ENCODE measurements around the gene TUBA4B. TPM values are rescaled to one million over a fixed set of nuclear protein-coding genes. Genes with fewer than 3 reads are reported as not detected.
"Not testable (repeated sequence)": the region's sequence is repeated elsewhere in the genome, so short reads cannot be mapped to it uniquely, and the experiment has no call there.

TUBA4B gene
- total and polyA plus RNA-seq, 7 experiments from 2014 or later, result not detected

DNA sequence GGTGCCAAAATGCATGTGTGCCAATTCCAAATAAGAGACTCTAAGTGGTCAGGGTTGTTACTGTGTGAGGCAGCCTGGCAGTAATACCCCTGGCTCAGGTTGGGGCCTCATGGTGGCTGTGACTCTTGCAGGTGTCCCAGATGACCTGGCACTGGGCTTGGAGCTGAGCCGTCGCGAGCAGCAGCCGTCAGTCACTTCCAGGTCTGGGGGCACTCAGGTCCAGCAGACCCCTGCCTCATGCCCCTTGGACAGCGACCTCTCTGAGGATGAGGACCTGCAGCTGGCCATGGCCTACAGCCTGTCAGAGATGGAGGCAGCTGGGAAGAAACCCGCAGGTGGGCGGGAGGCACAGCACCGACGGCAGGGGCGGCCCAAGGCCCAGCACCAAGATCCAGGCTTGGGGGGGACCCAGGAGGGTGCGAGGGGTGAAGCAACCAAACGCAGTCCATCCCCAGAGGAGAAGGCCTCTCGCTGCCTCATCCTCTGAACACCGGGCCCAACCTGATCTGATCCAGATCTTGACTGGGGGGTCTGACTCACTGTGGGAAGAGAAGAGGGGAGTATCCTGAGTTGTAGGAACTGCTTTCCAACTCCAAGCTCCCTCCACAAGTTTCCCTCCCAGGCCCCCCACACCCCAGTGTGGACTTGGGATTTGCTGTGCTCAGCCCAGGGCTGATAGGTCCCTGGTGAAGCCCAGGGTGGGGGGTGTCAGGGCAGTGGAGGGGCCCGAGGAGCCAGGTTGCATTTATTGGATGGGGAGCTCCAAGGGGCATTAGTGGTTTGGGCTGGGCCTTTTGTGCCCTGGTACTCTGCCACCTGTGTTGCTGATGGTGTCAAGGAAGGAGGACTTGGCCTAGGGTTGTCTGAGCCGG lies 31.7 kb downstream of the TUBA4B start:
- no peak overlapping the region for H3K4me3 Mint-ChIP-seq
- no peaks in the 10 kb centered on the region for H3K27me3 Mint-ChIP-seq
- H3K9me3 Mint-ChIP-seq, result no peaks in the 10 kb centered on the region
- peaks cover 11 to 64% (median 28%) of the 10 kb centered on the region in 3 experiments for H3K36me3 ChIP-seq (ENCODE audit: control insufficient read depth in 2 of 3, insufficient read depth in 3 of 3, low read length in 3 of 3)
- no peaks in the 10 kb centered on the region for H3K27me3 ChIP-seq (ENCODE audit: control insufficient read depth in 2 of 2, insufficient read depth in 2 of 2, low read length in 2 of 2)
- no peaks in the 10 kb centered on the region for H3K9me3 ChIP-seq (ENCODE audit: control insufficient read depth in 2 of 3, low read length in 3 of 3)
- H3K4me1 Mint-ChIP-seq, result peaks cover 14 to 36% (median 29%) of the 10 kb centered on the region in 7 donors
- H3K27ac ChIP-seq (ENCODE audit: low read depth, low read length), result peak overlapping the region; percentile 46
- no peak for DNase-seq
- H3K4me3 ChIP-seq (ENCODE audit: low read length), result no peak overlapping the region
- H3K4me1 ChIP-seq (ENCODE audit: control insufficient read depth in 2 of 2, insufficient read depth in 2 of 2, low read length in 2 of 2), result peaks cover 10 to 16% of the 10 kb centered on the region in 2 donors
- intact Hi-C loops (cut with micrococcal nuclease), result no loop called here
- ChIA-PET CTCF (interaction anchor here (12.9 kb wide), 1 partner anchor 11 kb away, joined by 194 read pairs; no protein-coding TSS in a partner anchor), POLR2A (interaction anchor here (1.1 to 1.9 kb wide), 2 partner anchors 46 to 108 kb away, joined by 4 to 6 read pairs; partner anchors contain the start of gene CNPPD1)
- no peak for ATAC-seq
- H3K27ac Mint-ChIP-seq, result peak overlapping the region in 3 of 9 donors; percentile 14 to 46 (median 16)
- H3K36me3 Mint-ChIP-seq, result peaks cover 0 to 30% (median 10%) of the 10 kb centered on the region in 5 donors

DNA sequence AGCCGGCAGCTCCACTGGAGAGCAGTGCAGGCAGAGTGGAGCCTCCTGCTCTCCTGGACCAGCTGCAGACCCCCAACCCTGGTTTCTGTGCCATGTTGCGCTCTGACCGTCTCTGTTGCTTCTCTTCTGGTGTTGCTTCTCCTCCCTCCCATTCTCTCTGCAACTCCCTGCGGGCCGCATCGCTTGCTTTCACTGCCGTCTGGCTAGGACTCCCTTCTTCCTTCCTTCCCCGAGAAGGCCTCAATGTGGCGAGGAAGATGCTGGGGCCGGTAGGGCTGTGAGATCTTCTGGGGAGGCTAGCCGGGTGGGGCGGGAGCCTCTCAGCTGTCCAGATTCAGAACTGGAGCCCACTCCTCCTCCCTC lies 32.3 kb downstream of the TUBA4B start:
- peak overlapping the region in 5 of 9 donors; percentile 17 to 76 (median 26) for H3K27ac Mint-ChIP-seq

DNA sequence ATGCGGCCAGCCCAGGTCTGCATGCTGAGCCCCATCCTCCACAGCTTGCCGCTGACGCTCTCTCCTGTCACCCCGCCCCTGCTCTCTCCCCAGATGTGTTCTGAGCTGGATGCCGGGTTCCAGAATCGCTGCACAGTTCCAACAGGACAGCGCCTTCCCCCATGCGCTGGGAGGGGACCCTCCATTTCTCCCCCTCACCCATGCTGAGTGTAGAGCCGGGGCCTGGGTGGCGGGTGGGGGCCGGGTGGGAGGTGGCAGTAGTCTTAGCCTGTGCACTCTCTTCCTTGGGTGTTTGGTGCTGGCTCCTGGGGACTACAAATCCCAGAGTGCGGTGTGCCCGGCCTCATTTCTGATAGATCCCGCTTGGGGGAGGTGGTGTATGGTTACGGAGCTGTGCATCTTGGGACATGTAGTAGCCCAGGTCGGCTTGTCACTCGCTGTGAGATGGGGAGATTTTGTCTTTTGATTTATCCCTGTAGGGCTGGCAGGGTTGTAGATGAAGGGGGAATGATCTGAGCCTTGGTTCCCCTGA lies 32.9 kb downstream of the TUBA4B start:
- H3K4me3 ChIP-seq (ENCODE audit: low read length), result no peak overlapping the region
- intact Hi-C loops (cut with micrococcal nuclease), result no loop called here
- H3K36me3 ChIP-seq (ENCODE audit: control insufficient read depth in 2 of 3, insufficient read depth in 3 of 3, low read length in 3 of 3), result peaks cover 6 to 57% (median 22%) of the 10 kb centered on the region in 3 experiments
- no peak for DNase-seq
- POLR2A ChIA-PET, result interaction anchor here (0.9 to 1.1 kb wide), 2 partner anchors 32 to 33 kb away, joined by 3 read pairs; partner anchors contain the start of genes TUBA4A and TUBA4B
- no peaks in the 10 kb centered on the region for H3K9me3 Mint-ChIP-seq
- H3K9me3 ChIP-seq (ENCODE audit: control insufficient read depth in 2 of 3, low read length in 3 of 3), result no peaks in the 10 kb centered on the region
- H3K27me3 Mint-ChIP-seq, result no peaks in the 10 kb centered on the region
- H3K27ac ChIP-seq (ENCODE audit: low read depth, low read length), result no peak overlapping the region
- H3K4me3 Mint-ChIP-seq, result no peak overlapping the region
- peaks cover 0 to 28% (median 8%) of the 10 kb centered on the region in 5 donors for H3K36me3 Mint-ChIP-seq
- H3K4me1 Mint-ChIP-seq, result peaks cover 6 to 25% (median 16%) of the 10 kb centered on the region in 7 donors
- peak overlapping the region in 4 of 9 donors; percentile 17 to 54 (median 27) for H3K27ac Mint-ChIP-seq
- CTCF ChIA-PET, result interaction anchor here (0.6 to 2.0 kb wide), 3 partner anchors 9 to 34 kb away, joined by 3 to 12 read pairs (median 4); no protein-coding TSS in a partner anchor
- H3K4me1 ChIP-seq (ENCODE audit: control insufficient read depth in 2 of 2, insufficient read depth in 2 of 2, low read length in 2 of 2), result peaks cover 0 to 4% of the 10 kb centered on the region in 2 donors
- no peak for ATAC-seq
- no peaks in the 10 kb centered on the region for H3K27me3 ChIP-seq (ENCODE audit: control insufficient read depth in 2 of 2, insufficient read depth in 2 of 2, low read length in 2 of 2)

More for the DNA sequence above, 32.3 kb downstream of the TUBA4B start:
- H3K27ac ChIP-seq (ENCODE audit: low read depth, low read length), result peak overlapping the region; percentile 46
- H3K27me3 ChIP-seq (ENCODE audit: control insufficient read depth in 2 of 2, insufficient read depth in 2 of 2, low read length in 2 of 2), result no peaks in the 10 kb centered on the region
- H3K9me3 Mint-ChIP-seq, result no peaks in the 10 kb centered on the region
- ATAC-seq (no peak), DNase-seq (no peak)
- peaks cover 0 to 30% (median 9%) of the 10 kb centered on the region in 5 donors for H3K36me3 Mint-ChIP-seq
- peaks cover 5 to 10% of the 10 kb centered on the region in 2 donors for H3K4me1 ChIP-seq (ENCODE audit: control insufficient read depth in 2 of 2, insufficient read depth in 2 of 2, low read length in 2 of 2)
- peaks cover 8 to 30% (median 22%) of the 10 kb centered on the region in 7 donors for H3K4me1 Mint-ChIP-seq
- H3K4me3 Mint-ChIP-seq, result no peak overlapping the region
- peaks cover 11 to 63% (median 28%) of the 10 kb centered on the region in 3 experiments for H3K36me3 ChIP-seq (ENCODE audit: control insufficient read depth in 2 of 3, insufficient read depth in 3 of 3, low read length in 3 of 3)
- no peaks in the 10 kb centered on the region for H3K27me3 Mint-ChIP-seq
- intact Hi-C loops (cut with micrococcal nuclease), result no loop called here
- no peaks in the 10 kb centered on the region for H3K9me3 ChIP-seq (ENCODE audit: control insufficient read depth in 2 of 3, low read length in 3 of 3)
- H3K4me3 ChIP-seq (ENCODE audit: low read length), result no peak overlapping the region
- ChIA-PET POLR2A (interaction anchor here (1.1 kb wide), 2 partner anchors 32 to 109 kb away, joined by 3 to 4 read pairs; partner anchors contain the start of genes CNPPD1 and TUBA4B), CTCF (interaction anchor here (2.0 to 12.9 kb wide), 2 partner anchors 10 to 11 kb away, joined by 12 to 194 read pairs; no protein-coding TSS in a partner anchor)

DNA sequence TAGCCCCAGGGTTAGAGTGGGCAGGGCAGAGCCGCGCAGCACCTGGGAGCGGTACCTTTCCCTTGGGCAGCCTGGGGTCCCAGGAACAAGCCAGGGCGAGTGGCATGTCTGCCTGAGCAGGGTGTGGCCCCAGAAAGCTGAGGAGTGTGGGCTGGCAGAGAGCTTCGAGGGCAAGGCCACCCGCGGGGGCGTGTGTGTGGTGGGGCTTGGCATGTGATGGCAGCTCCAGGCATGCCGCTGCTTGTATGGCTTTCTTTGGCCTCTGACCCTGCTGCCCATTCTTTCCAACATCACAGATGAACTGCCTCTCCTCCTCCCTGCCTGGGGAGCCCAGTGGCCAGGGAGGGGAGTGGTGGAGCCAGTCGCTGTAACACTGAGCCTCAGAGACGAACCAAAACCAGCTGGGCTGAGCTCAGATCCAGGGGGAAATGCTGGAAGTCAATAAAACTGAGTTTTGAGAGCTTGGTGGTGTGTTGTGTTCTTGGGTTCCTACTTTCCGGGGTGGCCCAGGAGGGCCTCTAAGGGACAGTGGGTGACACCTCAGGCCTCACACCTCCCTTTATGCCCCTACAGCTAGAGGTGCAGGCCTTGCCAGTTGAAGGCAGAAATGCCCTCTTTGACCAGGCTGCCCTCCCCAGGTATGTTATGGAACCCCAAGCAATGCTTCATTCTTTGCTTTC lies 33.5 kb downstream of the TUBA4B start:
- no peaks in the 10 kb centered on the region for H3K9me3 Mint-ChIP-seq
- no peak overlapping the region for H3K27ac ChIP-seq (ENCODE audit: low read depth, low read length)
- H3K27me3 Mint-ChIP-seq, result no peaks in the 10 kb centered on the region
- H3K27ac Mint-ChIP-seq, result peak overlapping the region in 6 of 9 donors; percentile 7 to 82 (median 26)
- H3K27me3 ChIP-seq (ENCODE audit: control insufficient read depth in 2 of 2, insufficient read depth in 2 of 2, low read length in 2 of 2), result no peaks in the 10 kb centered on the region
- H3K4me1 ChIP-seq (ENCODE audit: control insufficient read depth in 2 of 2, insufficient read depth in 2 of 2, low read length in 2 of 2), result no peaks in the 10 kb centered on the region
- no peak for DNase-seq
- no peak overlapping the region for H3K4me3 ChIP-seq (ENCODE audit: low read length)
- ChIA-PET POLR2A (interaction anchor here (0.9 to 1.1 kb wide), 3 partner anchors 8 to 33 kb away, joined by 3 read pairs; partner anchors contain the start of genes TUBA4A and TUBA4B), CTCF (interaction anchor here (0.6 to 2.0 kb wide), 6 partner anchors 7 to 49 kb away, joined by 3 to 12 read pairs (median 4); partner anchors contain the start of gene DNAJB2)
- intact Hi-C loops (cut with micrococcal nuclease), result no loop called here
- peaks cover 0 to 22% (median 8%) of the 10 kb centered on the region in 5 donors for H3K36me3 Mint-ChIP-seq
- no peak overlapping the region for H3K4me3 Mint-ChIP-seq
- H3K9me3 ChIP-seq (ENCODE audit: control insufficient read depth in 2 of 3, low read length in 3 of 3), result no peaks in the 10 kb centered on the region
- peaks cover 5 to 19% (median 10%) of the 10 kb centered on the region in 7 donors for H3K4me1 Mint-ChIP-seq
- ATAC-seq, result no peak
- peaks cover 0 to 51% (median 17%) of the 10 kb centered on the region in 3 experiments for H3K36me3 ChIP-seq (ENCODE audit: control insufficient read depth in 2 of 3, insufficient read depth in 3 of 3, low read length in 3 of 3)

DNA sequence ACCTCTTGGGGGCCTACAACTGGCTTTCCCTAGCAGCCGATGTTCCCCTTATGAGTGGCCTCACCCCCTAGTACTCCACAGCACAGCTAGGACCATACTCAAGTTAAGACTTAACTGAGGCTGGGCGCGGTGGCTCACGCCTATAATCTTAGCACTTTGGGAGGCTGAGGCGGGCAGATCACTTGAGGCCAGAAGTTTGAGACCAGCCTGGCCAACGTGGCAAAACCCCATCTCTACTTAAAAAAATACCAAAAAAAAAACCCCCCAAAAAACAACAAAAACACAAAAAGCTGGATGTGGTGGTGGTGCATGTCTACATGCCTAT lies 34.0 kb downstream of the TUBA4B start:
- H3K4me1 ChIP-seq (ENCODE audit: control insufficient read depth in 2 of 2, insufficient read depth in 2 of 2, low read length in 2 of 2); H3K27me3 ChIP-seq (ENCODE audit: control insufficient read depth in 2 of 2, insufficient read depth in 2 of 2, low read length in 2 of 2); ATAC-seq; H3K9me3 ChIP-seq (ENCODE audit: control insufficient read depth in 2 of 3, low read length in 3 of 3); H3K9me3 Mint-ChIP-seq; H3K4me3 ChIP-seq (ENCODE audit: low read length); H3K27ac ChIP-seq (ENCODE audit: low read depth, low read length); DNase-seq; intact Hi-C loops (cut with micrococcal nuclease); H3K4me3 Mint-ChIP-seq; H3K27me3 Mint-ChIP-seq: not testable (repeated sequence)
- CTCF ChIA-PET, result interaction anchor here (0.6 to 2.0 kb wide), 5 partner anchors 8 to 50 kb away, joined by 3 to 12 read pairs (median 3); partner anchors contain the start of gene DNAJB2
- POLR2A ChIA-PET, result interaction anchor here (1.0 kb wide), 1 partner anchor 8 kb away, joined by 3 read pairs; no protein-coding TSS in a partner anchor
- H3K36me3 Mint-ChIP-seq, result peaks cover 0 to 19% (median 8%) of the 10 kb centered on the region in 5 donors
- peaks cover 5 to 18% (median 9%) of the 10 kb centered on the region in 7 donors for H3K4me1 Mint-ChIP-seq
- peak overlapping the region in 4 of 9 donors; percentile 12 to 82 (median 43) for H3K27ac Mint-ChIP-seq
- H3K36me3 ChIP-seq (ENCODE audit: control insufficient read depth in 2 of 3, insufficient read depth in 3 of 3, low read length in 3 of 3), result peaks cover 0 to 46% (median 13%) of the 10 kb centered on the region in 3 experiments
